ES-I3 (cell line): ENCODE measurements around the gene MRPL58.
"Not testable (repeated sequence)": the region's sequence is repeated elsewhere in the genome, so short reads cannot be mapped to it uniquely, and the experiment has no call there.

Experiments used
- H3K36me3 ChIP-seq: 2 replicates; pipeline ENCODE4 v1.6.1; 2013; ENCODE audit warnings: mild to moderate bottlenecking, low read length, control low read depth, moderate library complexity; ENCODE audit not compliant: insufficient read depth
- H3K4me1 ChIP-seq: 2 replicates; pipeline ENCODE4 v1.6.1; 2013; ENCODE audit warnings: mild to moderate bottlenecking, control low read depth, low read length; ENCODE audit not compliant: insufficient read depth
- H3K9ac ChIP-seq: 2 replicates; pipeline ENCODE4 v1.6.1; 2013; ENCODE audit warnings: low read depth, mild to moderate bottlenecking, low read length, moderate library complexity
- H3K9me3 ChIP-seq: 2 replicates; pipeline ENCODE4 v1.6.1; 2013; ENCODE audit warnings: mild to moderate bottlenecking, low read length, moderate library complexity; ENCODE audit not compliant: control insufficient read depth, insufficient read depth

Gene MRPL58

GRCh38 chr17:74979408-74980146 lies 32.9 kb upstream of the MRPL58 start:
- Histone ChIP-seq H3K9me3 (no peaks in the 10 kb centered on the region), H3K4me1 (no peaks in the 10 kb centered on the region), H3K9ac (no peak overlapping the region), H3K36me3 (no peaks in the 10 kb centered on the region)

GRCh38 chr17:74981318-74981978 lies 31.0 kb upstream of the MRPL58 start:
- Histone ChIP-seq H3K36me3 (no peaks in the 10 kb centered on the region), H3K9ac (peak overlapping the region; percentile 88), H3K9me3 (no peaks in the 10 kb centered on the region), H3K4me1 (0 out of 2 replicates have a peak, but pooled peaks cover under 1% of the 10 kb centered on the region)

- Histone ChIP-seq H3K9ac (peak overlapping the region; percentile 88), H3K9me3 (no peaks in the 10 kb centered on the region), H3K36me3 (no peaks in the 10 kb centered on the region), H3K4me1 (0 out of 2 replicates have a peak, but pooled peaks cover 3% of the 10 kb centered on the region)
These were observed 30.3 kb upstream of the MRPL58 start for GRCh38 chr17:74981979-74982662.

- H3K36me3 ChIP-seq, H3K4me1 ChIP-seq, H3K9me3 ChIP-seq: not testable (repeated sequence)
- peak overlapping the region; percentile 88 for H3K9ac ChIP-seq
These were observed 29.7 kb upstream of the MRPL58 start for GRCh38 chr17:74982663-74983313.

GRCh38 chr17:74986206-74986576 lies 26.3 kb upstream of the MRPL58 start:
- no peaks in the 10 kb centered on the region for H3K9me3 ChIP-seq
- no peak overlapping the region for H3K9ac ChIP-seq
- H3K4me1 ChIP-seq: peaks cover 7% of the 10 kb centered on the region; the same call in 1 of the 2 replicates
- no peaks in the 10 kb centered on the region for H3K36me3 ChIP-seq

- Histone ChIP-seq H3K36me3 (no peaks in the 10 kb centered on the region), H3K9me3 (no peaks in the 10 kb centered on the region), H3K9ac (peak within 1 kb of the TSS; percentile 78), H3K4me1 (peaks cover 7% of the 10 kb centered on the region; the same call in 1 of the 2 replicates)
These were observed 25.0 kb upstream of the MRPL58 start, which contains the start of gene CDR2L for GRCh38 chr17:74987418-74987908. Gene CDR2L, plus strand, starts transcription at chr17:74987632. Its CDS starts 412 bp downstream, at chr17:74988044.

GRCh38 chr17:74987909-74988711 lies 24.4 kb upstream of the MRPL58 start:
- peaks cover 7% of the 10 kb centered on the region; the same call in 1 of the 2 replicates for H3K4me1 ChIP-seq
- peak overlapping the region; percentile 78 for H3K9ac ChIP-seq
- H3K9me3 ChIP-seq: no peaks in the 10 kb centered on the region
- no peaks in the 10 kb centered on the region for H3K36me3 ChIP-seq

GRCh38 chr17:74990581-74991105 lies 21.8 kb upstream of the MRPL58 start:
- H3K36me3 ChIP-seq: no peaks in the 10 kb centered on the region
- no peak overlapping the region for H3K9ac ChIP-seq
- H3K9me3 ChIP-seq: no peaks in the 10 kb centered on the region
- peaks cover 7% of the 10 kb centered on the region; the same call in 1 of the 2 replicates for H3K4me1 ChIP-seq

- Histone ChIP-seq H3K9ac (no peak overlapping the region), H3K9me3 (no peaks in the 10 kb centered on the region), H3K36me3 (no peaks in the 10 kb centered on the region), H3K4me1 (peaks cover 5% of the 10 kb centered on the region; the same call in 1 of the 2 replicates)
These were observed 20.2 kb upstream of the MRPL58 start for GRCh38 chr17:74992223-74992622.

- Histone ChIP-seq H3K9ac (no peak overlapping the region), H3K9me3 (no peaks in the 10 kb centered on the region), H3K4me1 (no peaks in the 10 kb centered on the region), H3K36me3 (no peaks in the 10 kb centered on the region)
These were observed 18.0 kb upstream of the MRPL58 start for GRCh38 chr17:74994440-74994839.

GRCh38 chr17:74995847-74996246 lies 16.6 kb upstream of the MRPL58 start:
- Histone ChIP-seq H3K9ac (no peak overlapping the region), H3K36me3 (no peaks in the 10 kb centered on the region), H3K4me1 (no peaks in the 10 kb centered on the region), H3K9me3 (no peaks in the 10 kb centered on the region)

GRCh38 chr17:74998783-74999182 lies 13.7 kb upstream of the MRPL58 start:
- H3K36me3 ChIP-seq: peaks cover 5% of the 10 kb centered on the region; the same call in 1 of the 2 replicates
- H3K9ac ChIP-seq: no peak overlapping the region
- no peaks in the 10 kb centered on the region for H3K4me1 ChIP-seq
- H3K9me3 ChIP-seq: no peaks in the 10 kb centered on the region

- H3K9me3 ChIP-seq: no peaks in the 10 kb centered on the region
- H3K36me3 ChIP-seq: peaks cover 5% of the 10 kb centered on the region; the same call in 1 of the 2 replicates
- H3K4me1 ChIP-seq: no peaks in the 10 kb centered on the region
- no peak overlapping the region for H3K9ac ChIP-seq
These were observed 12.9 kb upstream of the MRPL58 start for GRCh38 chr17:74999523-74999922.
